Testis (tissue), 3 donors: Measurements from ENCODE around the gene UBAC1. TPM values are rescaled to one million over a fixed set of nuclear protein-coding genes. Genes with fewer than 3 reads are reported as not detected.

Experiments
- DNase-seq: peaks from one replicate; pipeline ENCODE4 v3.0.0-alpha.2; 2019
- H3K27ac ChIP-seq, 2 donors: fragments of 200-600 bp; sonication (generic); one replicate each; pipeline ENCODE4 v1.5.1; 2019
- H3K27me3 ChIP-seq: fragments of 200-600 bp; sonication (generic); one replicate; pipeline ENCODE4 v1.5.1; 2019
- H3K36me3 ChIP-seq: fragments of 200-600 bp; sonication (generic); one replicate; pipeline ENCODE4 v1.5.1; 2017; ENCODE audit warnings: low read depth; ENCODE audit errors: missing control alignments
- H3K4me1 ChIP-seq: fragments of 200-600 bp; sonication (generic); one replicate; pipeline ENCODE4 v1.5.1; 2019
- H3K4me3 ChIP-seq, 2 donors: fragments of 200-600 bp; sonication (generic); one replicate each; pipeline ENCODE4 v1.5.1; 2017 to 2019
- H3K9me3 ChIP-seq: fragments of 200-600 bp; sonication (generic); one replicate; pipeline ENCODE4 v1.5.1; 2017
- CTCF ChIP-seq, 3 experiments: fragments of 450-650 bp in 2 of 3; fragments of 200-600 bp in 1 of 3; sonication (generic) in 1 of 3; IDR thresholded peaks; one replicate each; pipeline ENCODE4 v1.5.1; 2016 to 2019; ENCODE audit warnings: antibody characterized with exemption in 3 of 3, mild to moderate bottlenecking in 2 of 3, moderate library complexity in 1 of 3
- POLR2A ChIP-seq: fragments of 450-650 bp; IDR thresholded peaks from one replicate; pipeline ENCODE4 v1.6.1; 2017; ENCODE audit warnings: antibody characterized with exemption, mild to moderate bottlenecking, moderate library complexity
- WGBS, 2 donors: methylation state at CpG; one replicate each; pipeline ENCODE4 v1.1.5; 2018; 5-methylcytosine and 5-hydroxymethylcytosine counted together
- intact Hi-C: fragments of 100-400 bp; cut with DNase I; formaldehyde crosslinking; loops from one replicate; pipeline ENCODE4 v1.15.1; 2023; ENCODE audit warnings: low total_unique reads
- polyA plus RNA-seq: library from polyadenylated mRNA; stranded (reverse); fragments of 350-450 nt; fragmentation: Illumina TruSeq; extraction: RNeasy Lipid Tissue Mini Kit (QIAGEN cat#74804); gene quantifications from one replicate; pipeline ENCODE4 v1.2.3, GENCODE V29; 2014; ENCODE audit warnings: low read depth, low replicate concordance; ENCODE audit not compliant: insufficient read depth
- total RNA-seq, 2 donors: library from RNA; depleted of rRNA; stranded (reverse); fragments of >200 nt; gene quantifications; one replicate each; pipeline ENCODE4 v1.2.3, GENCODE V29; 2016

The UBAC1 gene
- total and polyA plus RNA-seq, 3 donors from 2014 or later = 82.2 to 99.5 (median 92.5) TPM

- H3K4me1 ChIP-seq = peaks cover 45% of the 10 kb centered on the region
- no peaks in the 10 kb centered on the region for H3K9me3 ChIP-seq
- no peaks in the 10 kb centered on the region for H3K36me3 ChIP-seq
These were observed 47.5 kb upstream of the UBAC1 start for GRCh38 chr9:136008693-136008997.

GRCh38 chr9:136007934-136008692 is 46.9 kb upstream of the UBAC1 start:
- Histone ChIP-seq H3K4me3 (no peak overlapping the region), H3K4me1 (peaks cover 51% of the 10 kb centered on the region), H3K36me3 (no peaks in the 10 kb centered on the region), H3K27ac (peak overlapping the region in 1 of 2 donors; percentile 41), H3K27me3 (no peaks in the 10 kb centered on the region), H3K9me3 (no peaks in the 10 kb centered on the region)
- WGBS, 2 donors = 80 to 90% methylated on average over 24 of the region's 24 CpGs
- intact Hi-C loops = no loop called here
- TF ChIP-seq CTCF (IDR thresholded peaks at IDR 0.05) (no peak), POLR2A (no peak)
- DNase-seq = no peak

More at GRCh38 chr9:136008693-136008997, 47.5 kb upstream of the UBAC1 start:
- intact Hi-C loops = no loop called here
- 73 to 92% methylated on average over 15 to 21 of the region's 21 CpGs for WGBS, 2 donors
- Histone ChIP-seq H3K27me3 (no peaks in the 10 kb centered on the region), H3K4me3 (no peak overlapping the region), H3K27ac (peak overlapping the region in 1 of 2 donors; percentile 41)
- DNase-seq = no peak
- TF ChIP-seq POLR2A = no peak
- no peak for TF ChIP-seq CTCF (IDR thresholded peaks at IDR 0.05)

GRCh38 chr9:136007276-136007933 is 46.2 kb upstream of the UBAC1 start:
- intact Hi-C loops = no loop called here
- Histone ChIP-seq H3K4me1 (peaks cover 46% of the 10 kb centered on the region), H3K4me3 (no peak overlapping the region), H3K27ac (peak overlapping the region in 1 of 2 donors; percentile 41), H3K27me3 (no peaks in the 10 kb centered on the region), H3K9me3 (no peaks in the 10 kb centered on the region), H3K36me3 (no peaks in the 10 kb centered on the region)
- 70 to 78% methylated on average over 26 to 36 of the region's 36 CpGs for WGBS, 2 donors
- no peak for DNase-seq
- no peak for TF ChIP-seq CTCF (IDR thresholded peaks at IDR 0.05)
- TF ChIP-seq POLR2A = no peak

GRCh38 chr9:136006169-136006568 is 45.0 kb upstream of the UBAC1 start:
- no peak for TF ChIP-seq POLR2A
- Histone ChIP-seq H3K4me1 (peaks cover 38% of the 10 kb centered on the region), H3K36me3 (no peaks in the 10 kb centered on the region), H3K27me3 (no peaks in the 10 kb centered on the region), H3K4me3 (no peak overlapping the region), H3K9me3 (no peaks in the 10 kb centered on the region), H3K27ac (peak overlapping the region; percentile 50 to 53)
- WGBS, 2 donors = 71 to 79% methylated on average over 7 of the region's 7 CpGs
- intact Hi-C loops = no loop called here
- DNase-seq = no peak

GRCh38 chr9:136004712-136005111 is 43.5 kb upstream of the UBAC1 start:
- WGBS, 2 donors = 90 to 100% methylated on average over 1 to 15 of the region's 15 CpGs
- no peaks in the 10 kb centered on the region for H3K27me3 ChIP-seq
- TF ChIP-seq POLR2A (no peak), CTCF (IDR thresholded peaks at IDR 0.05) (no peak)
- H3K9me3 ChIP-seq = no peaks in the 10 kb centered on the region
- DNase-seq = no peak
- H3K4me1 ChIP-seq = peaks cover 35% of the 10 kb centered on the region
- intact Hi-C loops = no loop called here
- no peak overlapping the region for H3K4me3 ChIP-seq
- H3K36me3 ChIP-seq = no peaks in the 10 kb centered on the region
- H3K27ac ChIP-seq = no peak overlapping the region
